ENCODE results near the gene FOXP1.

- TF ChIP-seq CTCF (IDR thresholded peaks at IDR 0.05 in 4 of 5, conservative IDR thresholded peaks at IDR 0.05 in 1 of 5): no peak
- TF ChIP-seq POLR2A (IDR thresholded peaks at IDR 0.05): no peak
Measured at GRCh38 chr3:71607364-71607763, 23.8 kb upstream of the FOXP1 start.
